GM23338 (cell line): Measurements from ENCODE around the gene SSH2. TPM values are rescaled to one million over a fixed set of nuclear protein-coding genes. Genes with fewer than 3 reads are reported as not detected.
A peak's percentile ranks its signal among the peaks of the same experiment; 100 is the strongest.

ENCODE experiments used
- ATAC-seq: fragments of 200-7000 bp; cut with Tn5 transposase; 3 replicates; pipeline ENCODE4 v1.9.1; 2020
- DNase-seq: peaks from one replicate; pipeline ENCODE4 v3.0.0-alpha.2; 2015; ENCODE audit warnings: low spot score
- H2AFZ ChIP-seq: fragments of 200-600 bp; sonication (generic); 2 replicates; pipeline ENCODE4 v1.8.0; 2016; ENCODE audit warnings: antibody characterized with exemption, mild to moderate bottlenecking, moderate library complexity
- H3F3A ChIP-seq: fragments of 200-600 bp; sonication (generic); replicated peaks from 2 replicates; pipeline ENCODE4 v1.8.0; 2017; ENCODE audit warnings: antibody characterized with exemption, mixed run types, low read depth
- H3K27ac ChIP-seq: fragments of 200-600 bp; sonication (generic); 2 replicates; pipeline ENCODE4 v1.6.1; 2016; ENCODE audit warnings: low read depth
- H3K27me3 ChIP-seq: fragments of 200-600 bp; sonication (generic); 2 replicates; pipeline ENCODE4 v1.8.0; 2016; ENCODE audit warnings: mild to moderate bottlenecking, mixed run types, moderate library complexity; ENCODE audit not compliant: insufficient read depth
- H3K36me3 ChIP-seq: fragments of 200-600 bp; sonication (generic); 2 replicates; pipeline ENCODE4 v1.8.0; 2016; ENCODE audit warnings: mild to moderate bottlenecking; ENCODE audit not compliant: insufficient read depth
- H3K4me1 ChIP-seq: fragments of 200-600 bp; sonication (generic); 2 replicates; pipeline ENCODE4 v1.8.0; 2016; ENCODE audit warnings: mild to moderate bottlenecking, moderate library complexity; ENCODE audit not compliant: insufficient read depth
- H3K4me2 ChIP-seq: fragments of 200-600 bp; sonication (generic); 2 replicates; pipeline ENCODE4 v1.7.1; 2017; ENCODE audit warnings: mixed run types
- H3K4me3 ChIP-seq: fragments of 200-600 bp; sonication (generic); 2 replicates; pipeline ENCODE4 v1.6.1; 2016; ENCODE audit warnings: mixed run types
- H3K79me2 ChIP-seq: fragments of 200-600 bp; sonication (generic); replicated peaks from 2 replicates; pipeline ENCODE4 v1.8.0; 2017; ENCODE audit warnings: mild to moderate bottlenecking; ENCODE audit not compliant: insufficient read depth
- H3K9me2 ChIP-seq: fragments of 200-600 bp; sonication (generic); 2 replicates; pipeline ENCODE4 v1.8.0; 2017; ENCODE audit not compliant: insufficient read depth
- H4K20me1 ChIP-seq: fragments of 200-600 bp; sonication (generic); replicated peaks from 2 replicates; pipeline ENCODE4 v1.8.0; 2017; ENCODE audit warnings: mild to moderate bottlenecking; ENCODE audit not compliant: insufficient read depth
- H3K27ac Mint-ChIP-seq: 2 replicates; pipeline ENCODE4 v1.8.0; 2020; ENCODE audit warnings: inconsistent platforms, mild to moderate bottlenecking, moderate library complexity, mixed read lengths
- H3K27me3 Mint-ChIP-seq: 3 replicates; pipeline ENCODE4 v1.8.0; 2022; ENCODE audit warnings: low read depth, mild to moderate bottlenecking, moderate library complexity, mixed read lengths, inconsistent platforms; ENCODE audit not compliant: insufficient read depth, poor library complexity
- H3K36me3 Mint-ChIP-seq: 3 replicates; pipeline ENCODE4 v1.8.0; 2021; ENCODE audit warnings: low read depth, mild to moderate bottlenecking, inconsistent platforms, moderate library complexity, mixed read lengths
- H3K4me1 Mint-ChIP-seq: 3 replicates; pipeline ENCODE4 v1.8.0; 2020; ENCODE audit warnings: mild to moderate bottlenecking, inconsistent platforms, mixed read lengths
- H3K4me3 Mint-ChIP-seq: 3 replicates; pipeline ENCODE4 v1.8.0; 2021; ENCODE audit warnings: moderate library complexity, mild to moderate bottlenecking, inconsistent platforms, mixed read lengths
- H3K9me3 Mint-ChIP-seq: 3 replicates; pipeline ENCODE4 v1.8.0; 2020; ENCODE audit warnings: moderate library complexity, mild to moderate bottlenecking, inconsistent platforms, mixed read lengths
- ETS1 ChIP-seq: IDR thresholded peaks from 2 replicates; pipeline ENCODE4 v1.6.1; 2016; ENCODE audit warnings: antibody characterized with exemption
- JUNB ChIP-seq: IDR thresholded peaks from one replicate; pipeline ENCODE4 v1.6.1; 2016; ENCODE audit warnings: antibody characterized with exemption; ENCODE audit not compliant: unreplicated experiment
- NANOG ChIP-seq: IDR thresholded peaks from 2 replicates; pipeline ENCODE4 v1.6.1; 2016; ENCODE audit warnings: antibody characterized with exemption, borderline replicate concordance
- STAT1 ChIP-seq: IDR thresholded peaks from one replicate; pipeline ENCODE4 v1.6.1; 2016; ENCODE audit warnings: antibody characterized with exemption; ENCODE audit not compliant: unreplicated experiment
- ZNF114 ChIP-seq: fragments of 250-450 bp; sonication (Bioruptor Pico); IDR thresholded peaks from 2 replicates; pipeline ENCODE4 v1.5.0; 2020; ENCODE audit warnings: mild to moderate bottlenecking, moderate library complexity
- ZNF331 ChIP-seq: fragments of 250-450 bp; sonication (Bioruptor Pico); IDR thresholded peaks from 2 replicates; pipeline ENCODE4 v1.5.0; 2020; ENCODE audit warnings: low read depth, mild to moderate bottlenecking, moderate library complexity
- polyA plus RNA-seq: library from polyadenylated mRNA; unstranded; fragments of >200 nt; fragmentation: Nextera tagmentation; extraction: Ambion mirVana; gene quantifications from 2 replicates; pipeline ENCODE4 v1.2.1, GENCODE V29; 2016
- total RNA-seq: library from RNA; depleted of rRNA; stranded (reverse); fragments of >200 nt; shearing (Covaris generic); gene quantifications from 2 replicates; pipeline ENCODE4 v1.2.3, GENCODE V29; 2014
- TF ChIP-seq, protein P1 (sequence below), 2 experiments: fragments of 200-600 bp in 1 of 2; sonication (generic) in 1 of 2; conservative IDR thresholded peaks; 2 replicates each; pipeline versions ENCODE4 v1.5.1 to v1.6.1; 2016 to 2017; ENCODE audit warnings: antibody characterized with exemption in 2 of 2, low read depth in 2 of 2, mild to moderate bottlenecking in 2 of 2, moderate library complexity in 1 of 2

SSH2 gene
- total and polyA plus RNA-seq, 2 experiments from 2014 or later = 9.9 to 12.1 TPM

GRCh38 chr17:29579866-29580771 lies 349.9 kb downstream of the SSH2 start:
- peaks cover 22% of the 10 kb centered on the region for H3K4me1 Mint-ChIP-seq
- H3F3A ChIP-seq = 0 out of 2 replicates have a peak, but pooled peaks cover 9% of the 10 kb centered on the region
- no peaks in the 10 kb centered on the region; the same call in 1 of the 2 replicates for H3K36me3 ChIP-seq
- no peaks in the 10 kb centered on the region for H3K9me3 Mint-ChIP-seq
- peak; percentile 86 for ATAC-seq
- H3K4me1 ChIP-seq = peaks cover 19% of the 10 kb centered on the region; the same call in 1 of the 2 replicates
- no peak overlapping the region for H3K4me3 ChIP-seq
- no peaks in the 10 kb centered on the region for H3K9me2 ChIP-seq
- DNase-seq = peak; percentile 91
- no peak overlapping the region for H2AFZ ChIP-seq
- peaks cover 6% of the 10 kb centered on the region; the same call in 1 of the 2 replicates for H4K20me1 ChIP-seq
- H3K27ac Mint-ChIP-seq = peak overlapping the region; percentile 33; the same call in 1 of the 2 replicates
- peaks cover 6% of the 10 kb centered on the region; the same call in 1 of the 2 replicates for H3K79me2 ChIP-seq
- H3K27me3 ChIP-seq = no peaks in the 10 kb centered on the region
- H3K27me3 Mint-ChIP-seq = peaks cover 6% of the 10 kb centered on the region
- no peak overlapping the region for H3K4me2 ChIP-seq
- 0 out of 2 replicates have a peak overlapping the region, but pooled peaks have one; percentile 19 for H3K27ac ChIP-seq
- TF ChIP-seq STAT1 = no peak
- TF ChIP-seq, protein P1, sequence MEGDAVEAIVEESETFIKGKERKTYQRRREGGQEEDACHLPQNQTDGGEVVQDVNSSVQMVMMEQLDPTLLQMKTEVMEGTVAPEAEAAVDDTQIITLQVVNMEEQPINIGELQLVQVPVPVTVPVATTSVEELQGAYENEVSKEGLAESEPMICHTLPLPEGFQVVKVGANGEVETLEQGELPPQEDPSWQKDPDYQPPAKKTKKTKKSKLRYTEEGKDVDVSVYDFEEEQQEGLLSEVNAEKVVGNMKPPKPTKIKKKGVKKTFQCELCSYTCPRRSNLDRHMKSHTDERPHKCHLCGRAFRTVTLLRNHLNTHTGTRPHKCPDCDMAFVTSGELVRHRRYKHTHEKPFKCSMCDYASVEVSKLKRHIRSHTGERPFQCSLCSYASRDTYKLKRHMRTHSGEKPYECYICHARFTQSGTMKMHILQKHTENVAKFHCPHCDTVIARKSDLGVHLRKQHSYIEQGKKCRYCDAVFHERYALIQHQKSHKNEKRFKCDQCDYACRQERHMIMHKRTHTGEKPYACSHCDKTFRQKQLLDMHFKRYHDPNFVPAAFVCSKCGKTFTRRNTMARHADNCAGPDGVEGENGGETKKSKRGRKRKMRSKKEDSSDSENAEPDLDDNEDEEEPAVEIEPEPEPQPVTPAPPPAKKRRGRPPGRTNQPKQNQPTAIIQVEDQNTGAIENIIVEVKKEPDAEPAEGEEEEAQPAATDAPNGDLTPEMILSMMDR (conservative IDR thresholded peaks at IDR 0.05; ENCODE audit: low read depth in 2 of 2) = peak; percentile 82 to 99
- no peak overlapping the region for H3K4me3 Mint-ChIP-seq
- H3K36me3 Mint-ChIP-seq = peaks cover 34% of the 10 kb centered on the region

DNA sequence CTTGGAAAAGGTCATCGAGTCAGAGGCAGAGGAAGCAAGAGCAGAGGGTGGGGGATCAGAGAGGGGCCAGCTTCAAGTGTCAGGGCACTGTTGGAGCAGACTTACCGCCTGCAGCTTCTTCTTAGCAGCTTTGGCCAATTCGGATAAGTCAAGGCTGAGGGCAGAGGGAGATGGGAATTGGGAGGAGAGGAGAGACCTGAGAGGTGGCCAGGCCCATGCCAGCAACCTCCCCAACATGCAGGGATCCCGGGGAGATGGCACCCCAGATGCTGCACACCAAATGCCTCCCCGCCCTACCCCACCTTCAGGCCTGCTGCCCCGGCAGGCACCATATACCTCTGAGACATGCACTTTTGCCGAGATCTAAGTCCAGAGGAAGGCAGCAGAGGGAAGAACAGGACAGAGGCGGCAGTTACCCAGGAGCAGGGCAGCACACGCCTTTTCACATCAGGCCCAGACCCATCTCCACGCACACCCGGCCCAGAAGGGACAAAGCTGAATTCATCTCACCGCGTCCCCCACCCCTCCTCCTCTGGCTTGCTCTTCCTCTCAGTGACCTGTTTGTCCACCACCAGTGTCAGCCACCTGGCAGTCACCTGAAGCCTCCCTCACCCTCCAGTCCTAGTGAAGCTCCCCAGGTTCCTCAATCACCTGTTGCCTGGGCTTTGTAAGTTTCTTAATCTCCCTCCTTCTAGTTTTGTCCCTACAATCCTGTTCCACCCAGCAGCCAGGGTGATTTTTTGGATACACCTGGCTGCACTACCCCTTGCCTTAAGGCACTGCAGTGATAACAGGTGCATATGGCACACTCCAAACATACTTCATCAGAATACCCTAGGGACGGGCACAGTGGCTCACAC lies 351.2 kb downstream of the SSH2 start:
- ATAC-seq (no peak), DNase-seq (no peak)
- no peaks in the 10 kb centered on the region for H3K79me2 ChIP-seq
- Mint-ChIP-seq H3K27me3 (peaks cover 6% of the 10 kb centered on the region), H3K36me3 (peaks cover 37% of the 10 kb centered on the region), H3K27ac (no peak overlapping the region), H3K4me1 (peaks cover 9% of the 10 kb centered on the region; the same call in 2 of the 3 replicates), H3K9me3 (no peaks in the 10 kb centered on the region), H3K4me3 (no peak overlapping the region; the same call in 2 of the 3 replicates)
- H3K9me2 ChIP-seq = no peaks in the 10 kb centered on the region
- no peaks in the 10 kb centered on the region; the same call in 1 of the 2 replicates for H3K36me3 ChIP-seq
- H4K20me1 ChIP-seq = peaks cover 4% of the 10 kb centered on the region; the same call in 1 of the 2 replicates
- H3K27me3 ChIP-seq = no peaks in the 10 kb centered on the region
- H3K4me3 ChIP-seq = no peak overlapping the region
- H3K4me2 ChIP-seq = no peak overlapping the region
- no peak for TF ChIP-seq STAT1
- TF ChIP-seq JUNB = no peak
- no peak for TF ChIP-seq ETS1
- no peak for TF ChIP-seq NANOG
- no peak for TF ChIP-seq ZNF331
- no peak for TF ChIP-seq ZNF114 (CRISPR knock-in tag)
- peaks cover 6% of the 10 kb centered on the region; the same call in 1 of the 2 replicates for H3K4me1 ChIP-seq
- 0 out of 2 replicates have a peak, but pooled peaks cover 9% of the 10 kb centered on the region for H3F3A ChIP-seq
- H2AFZ ChIP-seq = no peak overlapping the region
- H3K27ac ChIP-seq = no peak overlapping the region
